Left ventricle myocardium inferior (tissue), 1 donor: ENCODE results near the gene AGBL5. TPM values are rescaled to one million over a fixed set of nuclear protein-coding genes. Genes with fewer than 3 reads are reported as not detected.
A peak's percentile ranks its signal among the peaks of the same experiment; 100 is the strongest.

Experiments used
- DNase-seq: peaks from one replicate; pipeline ENCODE4 v3.0.0-alpha.2; 2020
- H3K27ac ChIP-seq: fragments of 200-600 bp; replicated peaks from 2 replicates; pipeline ENCODE4 v1.8.0; 2021
- H3K27me3 ChIP-seq: fragments of 200-600 bp; 2 replicates; pipeline ENCODE4 v1.8.0; 2021; ENCODE audit warnings: low read depth
- H3K36me3 ChIP-seq: fragments of 200-600 bp; 2 replicates; pipeline ENCODE4 v1.8.0; 2021
- H3K4me1 ChIP-seq: fragments of 200-600 bp; 2 replicates; pipeline ENCODE4 v1.8.0; 2021
- H3K4me3 ChIP-seq: fragments of 200-600 bp; 2 replicates; pipeline ENCODE4 v1.8.0; 2021; ENCODE audit warnings: mild to moderate bottlenecking, moderate library complexity
- H3K9me3 ChIP-seq: fragments of 200-600 bp; replicated peaks from 2 replicates; pipeline ENCODE4 v1.8.0; 2021
- CTCF ChIP-seq: fragments of 200-600 bp; IDR thresholded peaks from 2 replicates; pipeline ENCODE4 v1.8.0; 2021; ENCODE audit warnings: antibody characterized with exemption, mild to moderate bottlenecking, borderline replicate concordance
- intact Hi-C: fragments of 100-400 bp; cut with micrococcal nuclease; formaldehyde crosslinking; loops from one replicate; pipeline ENCODE4 v1.11.0; 2022
- total RNA-seq: library from RNA; stranded (reverse); fragmentation: NEBNext Ultra II Directional; extraction: Animal tissue kit (Norgen Biotek cat#: 25700); gene quantifications from one replicate; pipeline ENCODE4 v1.2.1, GENCODE V29; 2021
- donor health status: DM: no; HTN: yes; CAD: no; lungs with severe emphysema.

The AGBL5 gene
- total RNA-seq, 1 donor from 2014 or later = 10.0 TPM

DNA sequence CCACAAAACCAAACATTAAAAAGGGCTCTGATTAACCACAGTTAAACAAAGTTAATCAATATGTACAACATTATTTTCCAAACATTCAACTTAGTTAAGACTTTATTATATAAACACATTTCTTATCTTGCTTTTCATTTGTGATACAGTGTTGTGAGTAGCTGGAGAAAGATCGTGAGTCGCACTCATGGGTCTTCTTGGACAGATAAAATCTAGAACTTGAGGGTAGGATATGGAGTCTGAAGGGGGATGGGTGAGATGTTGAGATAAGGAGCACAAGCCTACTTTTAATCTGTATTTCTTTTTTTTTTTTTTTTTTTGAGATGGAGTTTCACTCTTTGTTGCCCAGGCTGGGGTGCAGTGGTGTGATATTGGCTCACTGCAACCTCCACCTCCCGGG is 41.3 kb upstream of the AGBL5 start:
- peaks cover 47% of the 10 kb centered on the region for H3K4me1 ChIP-seq

DNA sequence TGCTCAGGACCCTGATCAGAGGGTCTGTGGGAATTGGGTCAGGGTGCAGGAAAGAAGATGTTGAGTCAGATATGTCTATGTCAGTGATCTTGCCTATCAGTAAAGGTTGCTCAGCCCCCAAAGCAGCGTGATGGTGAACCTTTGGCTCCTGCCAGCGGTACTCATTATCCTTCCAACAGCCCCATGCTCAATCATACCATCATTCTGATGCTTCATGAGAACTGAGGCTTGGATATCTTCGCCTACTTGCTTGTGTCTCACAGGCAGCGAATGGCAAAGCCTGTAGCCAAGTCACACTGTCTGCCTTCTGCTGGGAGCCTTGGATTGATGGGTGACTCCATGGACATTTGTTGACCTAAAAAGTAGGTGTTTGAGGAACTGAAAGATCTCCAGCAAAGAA is 37.7 kb upstream of the AGBL5 start:
- H3K9me3 ChIP-seq = no peaks in the 10 kb centered on the region
- no peak for TF ChIP-seq CTCF
- intact Hi-C loops = loop anchor here (5.0 kb wide), 1 partner anchor 36 kb away; no protein-coding TSS in a partner anchor
- H3K27ac ChIP-seq = peak overlapping the region; percentile 51
- no peaks in the 10 kb centered on the region for H3K27me3 ChIP-seq
- no peaks in the 10 kb centered on the region for H3K36me3 ChIP-seq
- H3K4me3 ChIP-seq = no peak overlapping the region
- peaks cover 60% of the 10 kb centered on the region for H3K4me1 ChIP-seq
- DNase-seq = no peak

More for the DNA sequence above, 41.3 kb upstream of the AGBL5 start:
- no peaks in the 10 kb centered on the region for H3K36me3 ChIP-seq
- H3K9me3 ChIP-seq = no peaks in the 10 kb centered on the region
- intact Hi-C loops = loop anchor here (5.0 kb wide), 1 partner anchor 33 kb away; no protein-coding TSS in a partner anchor
- DNase-seq = no peak
- no peaks in the 10 kb centered on the region for H3K27me3 ChIP-seq
- no peak overlapping the region for H3K27ac ChIP-seq
- no peak overlapping the region for H3K4me3 ChIP-seq
- no peak for TF ChIP-seq CTCF

GRCh38 chr2:27014771-27015433 is 36.6 kb upstream of the AGBL5 start:
- H3K27me3 ChIP-seq = no peaks in the 10 kb centered on the region
- intact Hi-C loops = loop anchor here (5.0 kb wide), 2 partner anchors 38 to 53 kb away; no protein-coding TSS in a partner anchor
- DNase-seq = no peak
- peak overlapping the region; percentile 45 for H3K27ac ChIP-seq
- no peaks in the 10 kb centered on the region for H3K9me3 ChIP-seq
- no peak for TF ChIP-seq CTCF
- H3K4me3 ChIP-seq = no peak overlapping the region
- no peaks in the 10 kb centered on the region for H3K36me3 ChIP-seq
- H3K4me1 ChIP-seq = peaks cover 70% of the 10 kb centered on the region

GRCh38 chr2:27016801-27017325 is 34.6 kb upstream of the AGBL5 start:
- Histone ChIP-seq H3K27me3 (no peaks in the 10 kb centered on the region), H3K9me3 (no peaks in the 10 kb centered on the region), H3K27ac (no peak overlapping the region), H3K4me3 (no peak overlapping the region), H3K4me1 (peaks cover 76% of the 10 kb centered on the region), H3K36me3 (no peaks in the 10 kb centered on the region)
- DNase-seq = peak; percentile 41
- TF ChIP-seq CTCF = peak; percentile 71
- intact Hi-C loops = loop anchor here (5.0 kb wide), 1 partner anchor 55 kb away; no protein-coding TSS in a partner anchor

- no peak for DNase-seq
- no peak for TF ChIP-seq CTCF
- no peak overlapping the region for H3K4me3 ChIP-seq
- H3K27me3 ChIP-seq = no peaks in the 10 kb centered on the region
- intact Hi-C loops = loop anchor here (5.0 kb wide), 1 partner anchor 56 kb away; no protein-coding TSS in a partner anchor
- H3K4me1 ChIP-seq = peaks cover 72% of the 10 kb centered on the region
- H3K27ac ChIP-seq = peak overlapping the region; percentile 65
- H3K36me3 ChIP-seq = peaks cover 11% of the 10 kb centered on the region
- H3K9me3 ChIP-seq = no peaks in the 10 kb centered on the region
These were observed 33.3 kb upstream of the AGBL5 start for GRCh38 chr2:27018142-27018541.
